DOHH2 (cell line): ENCODE results near the gene ZNF324B.

ENCODE experiments used
- CTCF ChIP-seq: fragments of 200-600 bp; sonication (generic); IDR thresholded peaks from one replicate; pipeline ENCODE4 v1.5.1; 2014; ENCODE audit warnings: antibody characterized with exemption, mild to moderate bottlenecking, low read depth, low read length; ENCODE audit not compliant: poor library complexity, severe bottlenecking
- EZH2phosphoT487 ChIP-seq: fragments of 200-600 bp; sonication (generic); IDR thresholded peaks from 2 replicates; pipeline ENCODE4 v1.6.1; 2017; ENCODE audit warnings: borderline replicate concordance, mild to moderate bottlenecking, antibody characterized with exemption, low read length, moderate library complexity, mixed read lengths

GRCh38 chr19:58492265-58492664 lies 40.8 kb downstream of the ZNF324B start:
- no peak for TF ChIP-seq CTCF
- TF ChIP-seq EZH2phosphoT487 = no peak
